K562 (cell line): Measurements from ENCODE around the gene HNRNPH3. TPM values are rescaled to one million over a fixed set of nuclear protein-coding genes. Genes with fewer than 3 reads are reported as not detected.
A peak's percentile ranks its signal among the peaks of the same experiment; 100 is the strongest.

Source experiments
- CREBBP ChIP-seq: IDR thresholded peaks from one replicate; pipeline ENCODE4 v1.6.1; 2012; ENCODE audit warnings: low read depth, mild to moderate bottlenecking, control low read depth, inconsistent platforms, low read length
- E2F4 ChIP-seq: sonication (generic); formaldehyde crosslinking; IDR thresholded peaks from 2 replicates; pipeline ENCODE4 v1.8.0; 2022; ENCODE audit warnings: mild to moderate bottlenecking, low read depth, missing genetic modification reagents
- ELF1 ChIP-seq: fragments of 200-800 bp; sonication (Bioruptor generic); IDR thresholded peaks from 2 replicates; pipeline ENCODE4 v1.6.1; 2016; ENCODE audit warnings: missing genetic modification characterization, missing compliant biosample characterization
- ETV5 ChIP-seq: sonication (generic); formaldehyde crosslinking; IDR thresholded peaks from 2 replicates; pipeline ENCODE4 v1.4.0; 2020; ENCODE audit warnings: low read depth, mild to moderate bottlenecking, missing genetic modification reagents
- FOXA1 ChIP-seq: fragments of 450-650 bp; IDR thresholded peaks from 2 replicates; pipeline ENCODE4 v1.6.1; 2016; ENCODE audit warnings: mild to moderate bottlenecking, borderline replicate concordance
- FOXK1 ChIP-seq: sonication (generic); formaldehyde crosslinking; IDR thresholded peaks from 2 replicates; pipeline ENCODE4 v1.8.0; 2022; ENCODE audit warnings: missing genetic modification reagents, mild to moderate bottlenecking, borderline replicate concordance
- GTF2B ChIP-seq: IDR thresholded peaks from 2 replicates; pipeline ENCODE4 v1.6.1; 2011; ENCODE audit not compliant: insufficient read length; ENCODE audit errors: extremely low read depth
- MCM2 ChIP-seq: fragments of 450-650 bp; IDR thresholded peaks from 2 replicates; pipeline ENCODE4 v1.6.1; 2017; ENCODE audit warnings: low read depth, mild to moderate bottlenecking
- MED1 ChIP-seq: sonication (generic); formaldehyde crosslinking; IDR thresholded peaks from 2 replicates; pipeline ENCODE4 v1.8.1; 2023; ENCODE audit warnings: missing genetic modification reagents, borderline replicate concordance
- MITF ChIP-seq: IDR thresholded peaks from 2 replicates; pipeline ENCODE4 v1.6.1; 2014; ENCODE audit warnings: antibody characterized with exemption
- NCOA4 ChIP-seq: fragments of 450-650 bp; IDR thresholded peaks from 2 replicates; pipeline ENCODE4 v1.6.1; 2018; ENCODE audit warnings: mild to moderate bottlenecking; ENCODE audit not compliant: partially characterized antibody
- NR2C2 ChIP-seq, 2 experiments: fragments of 200-800 bp in 1 of 2; sonication (Bioruptor generic) in 1 of 2; sonication (generic) in 1 of 2; formaldehyde crosslinking in 1 of 2; IDR thresholded peaks; 2 replicates each; pipeline versions ENCODE4 v1.6.1 to v1.8.0; 2016 to 2022; ENCODE audit warnings: mild to moderate bottlenecking in 1 of 2, missing compliant biosample characterization in 1 of 2, missing genetic modification characterization in 1 of 2, missing genetic modification reagents in 1 of 2
- RBM17 ChIP-seq: fragments of 200-400 bp; formaldehyde crosslinking; IDR thresholded peaks from 2 replicates; pipeline ENCODE4 v1.6.1; 2017; ENCODE audit warnings: low read depth, mild to moderate bottlenecking, low read length, borderline replicate concordance
- RBM39 ChIP-seq: fragments of 200-400 bp; formaldehyde crosslinking; optimal IDR thresholded peaks from 2 replicates; pipeline ENCODE3; 2018; ENCODE audit warnings: low read depth, low read length
- SMARCA4 ChIP-seq: fragments of 450-650 bp; IDR thresholded peaks from 2 replicates; pipeline ENCODE4 v1.6.1; 2016
- TAF15 ChIP-seq: fragments of 200-400 bp; formaldehyde crosslinking; IDR thresholded peaks from 2 replicates; pipeline ENCODE4 v1.6.1; 2017; ENCODE audit warnings: mild to moderate bottlenecking, low read depth, low read length, moderate library complexity
- TCFL5 ChIP-seq: fragments of 250-450 bp; sonication (Bioruptor Pico); conservative IDR thresholded peaks from 2 replicates; pipeline ENCODE4 v1.6.1; 2021; ENCODE audit warnings: mild to moderate bottlenecking, moderate library complexity, matching md5 sums
- ZNF146 ChIP-seq: IDR thresholded peaks from one replicate; pipeline ENCODE4 v1.6.1; 2018; ENCODE audit warnings: missing compliant biosample characterization; ENCODE audit not compliant: unreplicated experiment
- ZNF324 ChIP-seq: fragments of 250-450 bp; sonication (Bioruptor Pico); IDR thresholded peaks from 2 replicates; pipeline ENCODE4 v1.4.0; 2020; ENCODE audit warnings: mild to moderate bottlenecking
- ZNF445 ChIP-seq: fragments of 250-450 bp; sonication (Bioruptor Pico); IDR thresholded peaks from 2 replicates; pipeline ENCODE4 v1.4.0; 2020; ENCODE audit warnings: low read depth, mild to moderate bottlenecking, moderate library complexity
- ZNF655 ChIP-seq: fragments of 250-450 bp; sonication (Bioruptor Pico); IDR thresholded peaks from 2 replicates; pipeline ENCODE4 v1.5.0; 2021
- polyA plus RNA-seq, 8 experiments: library from polyadenylated mRNA; depleted of rRNA in 4 of 8; stranded (reverse) in 5 of 8; unstranded in 3 of 8; fragments of >200 nt; fragmentation: Nextera tagmentation in 2 of 8; fragmentation: Illumina TruSeq in 1 of 8; extraction: Ambion mirVana in 2 of 8; extraction: Trizol in 1 of 8; gene quantifications; 2 replicates each; pipeline versions ENCODE4 v1.2.1 to v1.2.3, GENCODE V29; 2011 to 2014; ENCODE audit warnings: inconsistent platforms in 1 of 8, missing spikeins in 1 of 8
- total RNA-seq, 7 experiments: library from RNA; depleted of rRNA in 6 of 7; stranded (reverse); fragments of >200 nt in 6 of 7; fragmentation: Illumina TruSeq in 2 of 7; extraction: Trizol in 2 of 7; gene quantifications; 2 replicates each; pipeline versions ENCODE4 v1.2.1 to v1.2.3, GENCODE V29; 2011 to 2021; ENCODE audit warnings: low replicate concordance in 1 of 7

The HNRNPH3 gene
- total and polyA plus RNA-seq, 9 of the 15 experiments (the other 6 are each of a cell fraction or from before 2014, with no cell fraction given), result 52.8 to 562 (median 152) TPM

- TF ChIP-seq MITF, result no peak
- no peak for TF ChIP-seq ELF1 (tag)
- TF ChIP-seq MCM2, result no peak
- TF ChIP-seq NR2C2 (CRISPR knock-in tag; IDR thresholded peaks at IDR 0.05), result peak; percentile 41; the same call in 1 of the 2 replicates
- no peak for TF ChIP-seq NR2C2 (tag; IDR thresholded peaks at IDR 0.05)
- no peak for TF ChIP-seq CREBBP
- TF ChIP-seq ETV5 (CRISPR knock-in tag), result peak; percentile 2; the same call in 1 of the 2 replicates
- peak; percentile 72; the same call in 1 of the 2 replicates for TF ChIP-seq E2F4 (CRISPR knock-in tag)
- TF ChIP-seq ZNF146 (CRISPR knock-in tag), result no peak
- peak; percentile 97 for TF ChIP-seq RBM39
- no peak for TF ChIP-seq GTF2B
- TF ChIP-seq ZNF655 (CRISPR knock-in tag), result no peak
- TF ChIP-seq FOXK1 (CRISPR knock-in tag), result peak; percentile 19
- TF ChIP-seq TAF15, result no peak; the same call in 1 of the 2 replicates
- TF ChIP-seq SMARCA4, result peak; percentile 67
- no peak for TF ChIP-seq MED1
- TF ChIP-seq RBM17, result no peak
- TF ChIP-seq ZNF445 (CRISPR knock-in tag), result peak; percentile 74
- peak; percentile 42; the same call in 1 of the 2 replicates for TF ChIP-seq ZNF324 (CRISPR knock-in tag)
- TF ChIP-seq FOXA1, result no peak
- TF ChIP-seq NCOA4, result no peak
- TF ChIP-seq TCFL5 (CRISPR knock-in tag), result no peak
Observed at GRCh38 chr10:68332259-68333057, 594 bp downstream of the HNRNPH3 start, which contains the start of gene PBLD (continued).
